ENCODE results near the gene LSG1. TPM values are rescaled to one million over a fixed set of nuclear protein-coding genes. Genes with fewer than 3 reads are reported as not detected.
A peak's percentile ranks its signal among the peaks of the same experiment; 100 is the strongest.

Gene LSG1
- total and polyA plus RNA-seq, 9 of the 15 experiments (the other 6 are each of a cell fraction or from before 2014, with no cell fraction given), result 14.9 to 73.7 (median 46.7) TPM

GRCh38 chr3:194685718-194686413, 13.9 kb upstream of the LSG1 start, which contains the start of gene FAM43A (continued):
- peak; percentile 48; the same call in 1 of the 2 replicates for TF ChIP-seq RREB1 (CRISPR knock-in tag; IDR thresholded peaks at IDR 0.05)
- no peak for TF ChIP-seq IRF9 (tag; IDR thresholded peaks at IDR 0.05)
- TF ChIP-seq ATF7 (IDR thresholded peaks at IDR 0.05), result peak; percentile 97
- TF ChIP-seq, protein P1, sequence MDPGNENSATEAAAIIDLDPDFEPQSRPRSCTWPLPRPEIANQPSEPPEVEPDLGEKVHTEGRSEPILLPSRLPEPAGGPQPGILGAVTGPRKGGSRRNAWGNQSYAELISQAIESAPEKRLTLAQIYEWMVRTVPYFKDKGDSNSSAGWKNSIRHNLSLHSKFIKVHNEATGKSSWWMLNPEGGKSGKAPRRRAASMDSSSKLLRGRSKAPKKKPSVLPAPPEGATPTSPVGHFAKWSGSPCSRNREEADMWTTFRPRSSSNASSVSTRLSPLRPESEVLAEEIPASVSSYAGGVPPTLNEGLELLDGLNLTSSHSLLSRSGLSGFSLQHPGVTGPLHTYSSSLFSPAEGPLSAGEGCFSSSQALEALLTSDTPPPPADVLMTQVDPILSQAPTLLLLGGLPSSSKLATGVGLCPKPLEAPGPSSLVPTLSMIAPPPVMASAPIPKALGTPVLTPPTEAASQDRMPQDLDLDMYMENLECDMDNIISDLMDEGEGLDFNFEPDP (CRISPR knock-in tag; IDR thresholded peaks at IDR 0.05), result no peak
- no peak for TF ChIP-seq ZNF592 (IDR thresholded peaks at IDR 0.05)
- TF ChIP-seq OTX1 (CRISPR knock-in tag; IDR thresholded peaks at IDR 0.05), result 0 out of 2 replicates have a peak, but pooled peaks have one; percentile 16
- no peak for TF ChIP-seq ESRRA (IDR thresholded peaks at IDR 0.05; ENCODE audit: borderline replicate concordance, low read depth)
- TF ChIP-seq NR2F6 (CRISPR knock-in tag; IDR thresholded peaks at IDR 0.05), result no peak
- TF ChIP-seq, protein P2, sequence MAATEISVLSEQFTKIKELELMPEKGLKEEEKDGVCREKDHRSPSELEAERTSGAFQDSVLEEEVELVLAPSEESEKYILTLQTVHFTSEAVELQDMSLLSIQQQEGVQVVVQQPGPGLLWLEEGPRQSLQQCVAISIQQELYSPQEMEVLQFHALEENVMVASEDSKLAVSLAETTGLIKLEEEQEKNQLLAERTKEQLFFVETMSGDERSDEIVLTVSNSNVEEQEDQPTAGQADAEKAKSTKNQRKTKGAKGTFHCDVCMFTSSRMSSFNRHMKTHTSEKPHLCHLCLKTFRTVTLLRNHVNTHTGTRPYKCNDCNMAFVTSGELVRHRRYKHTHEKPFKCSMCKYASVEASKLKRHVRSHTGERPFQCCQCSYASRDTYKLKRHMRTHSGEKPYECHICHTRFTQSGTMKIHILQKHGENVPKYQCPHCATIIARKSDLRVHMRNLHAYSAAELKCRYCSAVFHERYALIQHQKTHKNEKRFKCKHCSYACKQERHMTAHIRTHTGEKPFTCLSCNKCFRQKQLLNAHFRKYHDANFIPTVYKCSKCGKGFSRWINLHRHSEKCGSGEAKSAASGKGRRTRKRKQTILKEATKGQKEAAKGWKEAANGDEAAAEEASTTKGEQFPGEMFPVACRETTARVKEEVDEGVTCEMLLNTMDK (IDR thresholded peaks at IDR 0.05; ENCODE audit: borderline replicate concordance, insufficient read depth, low read depth, low read length, poor library complexity, severe bottlenecking), result no peak

All from K562 (cell line).